ENCODE measurements around the gene TUSC2. TPM values are rescaled to one million over a fixed set of nuclear protein-coding genes. Genes with fewer than 3 reads are reported as not detected.

Gene TUSC2
- total RNA-seq, 1 experiment from 2014 or later, result 15.2 TPM

GRCh38 chr3:50352781-50353180, 24.8 kb upstream of the TUSC2 start:
- Histone ChIP-seq H3K27ac (ENCODE audit: low read depth, low read length, poor library complexity, severe bottlenecking) (no peak overlapping the region), H3K4me3 (ENCODE audit: low read depth, low read length, poor library complexity, severe bottlenecking) (no peak overlapping the region), H3K4me1 (ENCODE audit: insufficient read depth, low read length, poor library complexity, severe bottlenecking) (peaks cover 5% of the 10 kb centered on the region), H3K9me3 (ENCODE audit: low read depth, low read length, poor library complexity, severe bottlenecking) (no peaks in the 10 kb centered on the region), H3K36me3 (ENCODE audit: insufficient read depth, low read length, poor library complexity, severe bottlenecking) (peaks cover 3% of the 10 kb centered on the region), H3K27me3 (replicated peaks; ENCODE audit: insufficient read depth, low read depth, low read length, poor library complexity) (no peaks in the 10 kb centered on the region)
- intact Hi-C loops (cut with micrococcal nuclease; ENCODE audit: unreplicated experiment), result loop anchor here (5.0 kb wide), 1 partner anchor 190 kb away; no protein-coding TSS in a partner anchor
- DNase-seq (ENCODE audit: low spot score), result no peak
- CTCF ChIA-PET, result no interaction called here
- TF ChIP-seq CTCF (conservative IDR thresholded peaks at IDR 0.05; ENCODE audit: low read depth, low read length), result 0 out of 2 replicates have a peak, but pooled peaks have one; percentile 18
- no peak for TF ChIP-seq EZH2 (IDR thresholded peaks at IDR 0.05; ENCODE audit: borderline replicate concordance, low read depth, low read length, poor library complexity, severe bottlenecking)
- POLR2A ChIA-PET (ENCODE audit: low non-redundant PET), result no interaction called here
- BruUV-seq (replicated peaks), result TSS peak; percentile 54

GRCh38 chr3:50351323-50351697, 23.3 kb upstream of the TUSC2 start:
- ChIA-PET CTCF (no interaction called here), POLR2A (ENCODE audit: low non-redundant PET) (no interaction called here)
- no peaks in the 10 kb centered on the region for H3K27me3 ChIP-seq (replicated peaks; ENCODE audit: insufficient read depth, low read depth, low read length, poor library complexity)
- no TSS peak for BruUV-seq (replicated peaks)
- H3K4me3 ChIP-seq (ENCODE audit: low read depth, low read length, poor library complexity, severe bottlenecking), result peak overlapping the region; percentile 72
- DNase-seq (ENCODE audit: low spot score), result no peak
- intact Hi-C loops (cut with micrococcal nuclease; ENCODE audit: unreplicated experiment), result loop anchor here (5.0 kb wide), 1 partner anchor 191 kb away; no protein-coding TSS in a partner anchor
- peaks cover 5% of the 10 kb centered on the region for H3K4me1 ChIP-seq (ENCODE audit: insufficient read depth, low read length, poor library complexity, severe bottlenecking)
- no peak overlapping the region for H3K27ac ChIP-seq (ENCODE audit: low read depth, low read length, poor library complexity, severe bottlenecking)
- no peaks in the 10 kb centered on the region for H3K9me3 ChIP-seq (ENCODE audit: low read depth, low read length, poor library complexity, severe bottlenecking)
- TF ChIP-seq CTCF (conservative IDR thresholded peaks at IDR 0.05; ENCODE audit: low read depth, low read length) (no peak), EZH2 (IDR thresholded peaks at IDR 0.05; ENCODE audit: borderline replicate concordance, low read depth, low read length, poor library complexity, severe bottlenecking) (no peak)
- peaks cover 3% of the 10 kb centered on the region for H3K36me3 ChIP-seq (ENCODE audit: insufficient read depth, low read length, poor library complexity, severe bottlenecking)

GRCh38 chr3:50350527-50351322, 22.7 kb upstream of the TUSC2 start, which contains the start of the genes CYB561D2 and NPRL2:
TSS of gene CYB561D2 (plus strand) at chr3:50350862. CDS start at chr3:50351434, 572 bp downstream.
TSS of gene NPRL2 (minus strand) at chr3:50350775. CDS start at chr3:50350652, 123 bp downstream.
- intact Hi-C loops (cut with micrococcal nuclease; ENCODE audit: unreplicated experiment), result loop anchor here (5.0 kb wide), 1 partner anchor 192 kb away; no protein-coding TSS in a partner anchor
- peaks cover 8% of the 10 kb centered on the region for H3K4me1 ChIP-seq (ENCODE audit: insufficient read depth, low read length, poor library complexity, severe bottlenecking)

More at GRCh38 chr3:50350527-50351322, 22.7 kb upstream of the TUSC2 start, which contains the start of the genes CYB561D2 and NPRL2:
- DNase-seq (ENCODE audit: low spot score), result peak; percentile 92
- Histone ChIP-seq H3K36me3 (ENCODE audit: insufficient read depth, low read length, poor library complexity, severe bottlenecking) (peaks cover 3% of the 10 kb centered on the region), H3K9me3 (ENCODE audit: low read depth, low read length, poor library complexity, severe bottlenecking) (no peaks in the 10 kb centered on the region), H3K27me3 (replicated peaks; ENCODE audit: insufficient read depth, low read depth, low read length, poor library complexity) (no peaks in the 10 kb centered on the region), H3K4me3 (ENCODE audit: low read depth, low read length, poor library complexity, severe bottlenecking) (peak within 1 kb of the TSS; percentile 72), H3K27ac (ENCODE audit: low read depth, low read length, poor library complexity, severe bottlenecking) (peak within 1 kb of the TSS; percentile 92)
- no peak for TF ChIP-seq CTCF (conservative IDR thresholded peaks at IDR 0.05; ENCODE audit: low read depth, low read length)
- TF ChIP-seq EZH2 (IDR thresholded peaks at IDR 0.05; ENCODE audit: borderline replicate concordance, low read depth, low read length, poor library complexity, severe bottlenecking), result no peak
- BruUV-seq (replicated peaks), result no TSS peak
- POLR2A ChIA-PET (ENCODE audit: low non-redundant PET), result no interaction called here
- CTCF ChIA-PET, result no interaction called here
